CD8-positive, alpha-beta memory T cell (primary cell): Measurements from ENCODE around the gene MT4. TPM values are rescaled to one million over a fixed set of nuclear protein-coding genes. Genes with fewer than 3 reads are reported as not detected.

ENCODE experiments used
- CTCF ChIA-PET: fragments of 350-600 bp; sonication (Branson Sonifier 250); formaldehyde crosslinking; loops from one replicate; lab custom pipeline; 2021; ENCODE audit warnings: antibody characterized with exemption; lab: Charles Lee
- POLR2A ChIA-PET: fragments of 350-600 bp; sonication (Branson Sonifier 250); formaldehyde crosslinking; loops from one replicate; lab custom pipeline; 2021; ENCODE audit warnings: antibody characterized with exemption; lab: Charles Lee
- DNase-seq, 5 donors: peaks; one replicate each; pipeline versions ENCODE4 v3.0.0 to v3.0.0-alpha.2; 2020 to 2022; ENCODE audit warnings: mixed read lengths in 1 of 5
- H3K27ac ChIP-seq: one replicate; pipeline ENCODE4 v1.7.0; 2013; ENCODE audit warnings: low read depth, mild to moderate bottlenecking, low read length, moderate library complexity
- H3K27me3 ChIP-seq: 2 replicates; pipeline ENCODE4 v1.7.0; 2013; ENCODE audit warnings: low read length, mild to moderate bottlenecking; ENCODE audit not compliant: insufficient read depth, poor library complexity, severe bottlenecking
- H3K36me3 ChIP-seq: 2 replicates; pipeline ENCODE4 v1.7.0; 2013; ENCODE audit warnings: mild to moderate bottlenecking, low read length, moderate library complexity; ENCODE audit not compliant: insufficient read depth
- H3K4me1 ChIP-seq: 2 replicates; pipeline ENCODE4 v1.7.0; 2013; ENCODE audit warnings: mild to moderate bottlenecking, low read length, moderate library complexity; ENCODE audit not compliant: insufficient read depth
- H3K4me3 ChIP-seq: 2 replicates; pipeline ENCODE4 v1.7.0; 2013; ENCODE audit warnings: mild to moderate bottlenecking, low read length
- H3K9me3 ChIP-seq: 2 replicates; pipeline ENCODE4 v1.7.0; 2013; ENCODE audit warnings: mild to moderate bottlenecking, low read length
- H3K27ac Mint-ChIP-seq, 8 donors: one replicate each; pipeline ENCODE4 v1.8.0; 2020 to 2021; ENCODE audit warnings: mixed read lengths in 8 of 8, mild to moderate bottlenecking in 6 of 8, inconsistent platforms in 3 of 8, moderate library complexity in 3 of 8
- H3K27me3 Mint-ChIP-seq, 2 donors: one replicate each; pipeline ENCODE4 v1.8.0; 2020 to 2021; ENCODE audit warnings: mixed read lengths in 2 of 2, mild to moderate bottlenecking in 1 of 2, moderate library complexity in 1 of 2
- H3K36me3 Mint-ChIP-seq, 3 donors: one replicate each; pipeline ENCODE4 v1.8.0; 2020 to 2021; ENCODE audit warnings: mixed read lengths in 3 of 3, inconsistent platforms in 1 of 3, mild to moderate bottlenecking in 1 of 3
- H3K4me1 Mint-ChIP-seq, 3 donors: one replicate each; pipeline ENCODE4 v1.8.0; 2020 to 2021; ENCODE audit warnings: mixed read lengths in 3 of 3, inconsistent platforms in 1 of 3, mild to moderate bottlenecking in 1 of 3
- H3K4me3 Mint-ChIP-seq, 7 donors: one replicate each; pipeline ENCODE4 v1.8.0; 2020 to 2021; ENCODE audit warnings: mixed read lengths in 7 of 7, mild to moderate bottlenecking in 6 of 7, moderate library complexity in 4 of 7, inconsistent platforms in 2 of 7
- H3K9me3 Mint-ChIP-seq, 5 donors: one replicate each; pipeline ENCODE4 v1.8.0; 2020 to 2022; ENCODE audit warnings: mixed read lengths in 5 of 5, mild to moderate bottlenecking in 3 of 5, moderate library complexity in 2 of 5, inconsistent platforms in 1 of 5
- polyA plus RNA-seq: library from polyadenylated mRNA; unstranded; fragments of 300-500 nt; fragmentation: Illumina TruSeq; gene quantifications from one replicate; pipeline ENCODE4 v1.2.3, GENCODE V29; 2021
- total RNA-seq, 2 experiments: library from RNA; stranded (reverse); gene quantifications; one replicate each; pipeline ENCODE4 v1.2.3, GENCODE V29; 2021

Gene MT4
- total and polyA plus RNA-seq, 3 experiments from 2014 or later, result not detected

DNA sequence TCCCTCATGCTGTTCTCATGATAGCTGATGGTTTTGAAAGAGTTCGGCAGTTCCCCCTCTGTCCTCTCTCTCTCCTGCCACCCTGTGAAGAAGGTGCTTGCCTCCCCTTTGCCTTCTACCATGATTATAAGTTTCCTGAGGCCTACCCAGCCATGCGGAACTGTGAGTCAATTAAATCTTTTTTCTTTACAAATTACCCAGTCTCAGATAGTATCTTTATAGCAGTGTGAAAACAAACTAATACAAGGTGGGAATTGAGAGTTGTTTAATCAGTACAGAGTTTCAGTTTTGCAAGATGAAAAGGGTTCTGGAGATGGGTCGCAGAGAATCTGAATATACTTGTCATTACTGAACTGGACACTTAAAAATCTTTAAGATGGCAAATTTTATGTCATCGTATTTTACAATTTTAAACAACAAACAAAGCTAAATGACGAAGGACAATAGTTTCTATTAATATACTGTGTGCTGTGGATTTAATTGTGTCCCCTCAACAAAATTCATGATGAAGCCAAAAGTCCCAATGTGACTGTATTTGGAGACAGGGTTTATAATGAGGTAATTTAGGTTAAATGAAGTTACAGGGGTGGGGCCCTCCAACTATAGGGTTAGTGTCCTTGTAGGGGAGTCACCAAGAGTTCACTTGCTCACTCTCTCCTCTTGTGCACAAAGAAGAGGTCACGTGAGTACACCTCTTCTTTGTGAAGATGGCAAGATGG, 28.9 kb downstream of the MT4 start:
- Mint-ChIP-seq H3K27me3 (peaks cover 25 to 34% of the 10 kb centered on the region in 2 donors), H3K4me1 (peaks cover 7 to 15% (median 8%) of the 10 kb centered on the region in 3 donors), H3K9me3 (no peaks in the 10 kb centered on the region), H3K4me3 (no peak overlapping the region), H3K27ac (no peak overlapping the region), H3K36me3 (peaks cover 0 to 3% (median 0%) of the 10 kb centered on the region in 3 donors)
- H3K9me3 ChIP-seq, result no peaks in the 10 kb centered on the region
- ChIA-PET CTCF (no interaction called here), POLR2A (no interaction called here)
- H3K4me3 ChIP-seq, result no peak overlapping the region
- DNase-seq, result no peak
- peaks cover 3% of the 10 kb centered on the region for H3K4me1 ChIP-seq
- H3K36me3 ChIP-seq, result no peaks in the 10 kb centered on the region
- no peak overlapping the region for H3K27ac ChIP-seq
- peaks cover 19% of the 10 kb centered on the region for H3K27me3 ChIP-seq

DNA sequence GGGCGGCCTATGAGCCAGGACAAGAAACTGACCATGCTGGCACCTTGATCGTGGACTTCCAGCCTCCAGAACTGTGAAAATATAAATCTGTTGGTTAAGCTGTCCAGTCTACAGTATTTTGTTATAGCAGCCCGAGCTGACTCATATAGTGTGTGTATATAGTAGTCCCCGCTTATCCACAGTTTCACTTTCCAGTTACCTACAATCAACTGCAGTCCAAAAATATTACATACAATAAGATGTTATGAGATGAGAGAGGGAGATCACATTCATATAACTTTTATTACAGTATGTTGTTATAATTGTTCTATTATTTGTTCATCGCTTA, 29.4 kb downstream of the MT4 start:
- no peak for DNase-seq
- Histone ChIP-seq H3K4me3 (no peak overlapping the region), H3K27me3 (peaks cover 15% of the 10 kb centered on the region), H3K9me3 (no peaks in the 10 kb centered on the region), H3K36me3 (no peaks in the 10 kb centered on the region), H3K27ac (no peak overlapping the region), H3K4me1 (peaks cover 3% of the 10 kb centered on the region)
- Mint-ChIP-seq H3K4me1 (peaks cover 4 to 11% (median 6%) of the 10 kb centered on the region in 3 donors), H3K4me3 (no peak overlapping the region), H3K27me3 (peaks cover 26 to 31% of the 10 kb centered on the region in 2 donors), H3K9me3 (no peaks in the 10 kb centered on the region), H3K36me3 (peaks cover 0 to 3% (median 0%) of the 10 kb centered on the region in 3 donors), H3K27ac (no peak overlapping the region)
- POLR2A ChIA-PET, result no interaction called here
- CTCF ChIA-PET, result no interaction called here

DNA sequence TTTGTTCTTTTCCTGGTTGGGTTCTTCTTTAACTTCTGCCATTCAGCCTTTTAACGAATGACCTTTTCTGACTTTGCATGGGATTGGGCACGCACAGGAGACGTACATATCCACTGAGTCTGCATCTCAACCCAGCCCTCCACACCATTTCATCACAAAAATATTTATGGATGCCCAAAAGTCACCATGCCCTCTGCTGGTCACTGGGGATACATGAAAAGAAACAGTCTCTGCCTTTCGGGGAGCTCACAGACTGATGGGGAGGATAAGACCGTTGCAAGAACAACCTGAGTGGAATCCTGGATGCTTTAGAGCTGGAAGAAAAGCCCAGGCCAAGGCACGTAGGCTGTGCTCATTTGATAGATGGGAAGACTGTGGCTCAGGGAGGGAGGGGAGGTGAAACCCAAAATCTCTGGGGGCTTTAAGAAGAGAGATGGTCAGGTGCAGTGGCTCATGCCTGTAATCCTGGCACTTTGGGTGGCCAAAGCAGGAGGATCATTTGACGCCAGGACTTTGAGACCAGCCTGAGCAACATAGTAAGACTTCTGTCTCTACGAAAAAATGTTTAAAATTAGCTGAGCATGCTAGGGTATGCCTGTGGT, 35.6 kb downstream of the MT4 start:
- ChIA-PET POLR2A (interaction anchor here (0.6 kb wide), 1 partner anchor 86 kb away, joined by 3 read pairs; no protein-coding TSS in a partner anchor), CTCF (interaction anchor here (0.6 to 2.8 kb wide), 22 partner anchors 9 to 1132 kb away, joined by 3 to 15 read pairs (median 4); partner anchors contain the start of genes BBS2 and MT1E)
- no peaks in the 10 kb centered on the region for H3K4me1 ChIP-seq
- no peaks in the 10 kb centered on the region for H3K36me3 Mint-ChIP-seq
- H3K27me3 ChIP-seq, result no peaks in the 10 kb centered on the region
- no peaks in the 10 kb centered on the region for H3K36me3 ChIP-seq
- H3K27me3 Mint-ChIP-seq, result peaks cover 8 to 10% of the 10 kb centered on the region in 2 donors
- H3K4me3 ChIP-seq, result no peak overlapping the region
- no peaks in the 10 kb centered on the region for H3K9me3 ChIP-seq
- H3K27ac ChIP-seq, result no peak overlapping the region
- H3K9me3 Mint-ChIP-seq, result no peaks in the 10 kb centered on the region
- DNase-seq, result peak in 2 of 5 donors; percentile 31 to 60
- no peak overlapping the region for H3K27ac Mint-ChIP-seq
- H3K4me3 Mint-ChIP-seq, result no peak overlapping the region
- peaks cover 0 to 6% (median 5%) of the 10 kb centered on the region in 3 donors for H3K4me1 Mint-ChIP-seq

DNA sequence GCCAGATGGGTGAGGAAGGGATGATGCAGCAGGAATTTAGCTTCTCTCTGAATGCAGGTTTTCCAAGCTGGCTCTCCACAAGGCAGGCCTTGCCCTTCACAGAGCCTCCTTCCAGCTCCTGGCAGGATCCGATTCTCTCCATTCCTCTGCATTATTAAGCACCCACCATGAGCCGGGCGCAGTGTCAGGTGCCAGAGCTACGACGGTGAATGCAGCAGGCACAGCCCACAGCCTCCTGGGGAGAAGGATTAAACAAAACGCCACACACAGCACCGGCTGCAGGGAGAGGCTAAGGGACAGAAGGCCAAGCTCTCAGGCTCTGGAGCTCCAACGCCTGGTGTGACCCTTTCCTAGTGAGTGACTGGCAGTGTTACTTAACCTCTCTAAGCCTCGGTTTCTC, 36.5 kb downstream of the MT4 start:
- ChIA-PET CTCF (interaction anchor here (0.6 to 2.8 kb wide), 20 partner anchors 8 to 287 kb away, joined by 3 to 15 read pairs (median 4); partner anchors contain the start of gene MT1E), POLR2A (no interaction called here)
- H3K27ac ChIP-seq, result no peak overlapping the region
- Mint-ChIP-seq H3K27me3 (peaks cover 8 to 10% of the 10 kb centered on the region in 2 donors), H3K9me3 (no peaks in the 10 kb centered on the region), H3K4me1 (peaks cover 0 to 7% (median 5%) of the 10 kb centered on the region in 3 donors), H3K4me3 (no peak overlapping the region), H3K36me3 (no peaks in the 10 kb centered on the region), H3K27ac (no peak overlapping the region)
- no peak overlapping the region for H3K4me3 ChIP-seq
- H3K4me1 ChIP-seq, result no peaks in the 10 kb centered on the region
- H3K27me3 ChIP-seq, result no peaks in the 10 kb centered on the region
- DNase-seq, result no peak
- H3K9me3 ChIP-seq, result no peaks in the 10 kb centered on the region
- no peaks in the 10 kb centered on the region for H3K36me3 ChIP-seq

DNA sequence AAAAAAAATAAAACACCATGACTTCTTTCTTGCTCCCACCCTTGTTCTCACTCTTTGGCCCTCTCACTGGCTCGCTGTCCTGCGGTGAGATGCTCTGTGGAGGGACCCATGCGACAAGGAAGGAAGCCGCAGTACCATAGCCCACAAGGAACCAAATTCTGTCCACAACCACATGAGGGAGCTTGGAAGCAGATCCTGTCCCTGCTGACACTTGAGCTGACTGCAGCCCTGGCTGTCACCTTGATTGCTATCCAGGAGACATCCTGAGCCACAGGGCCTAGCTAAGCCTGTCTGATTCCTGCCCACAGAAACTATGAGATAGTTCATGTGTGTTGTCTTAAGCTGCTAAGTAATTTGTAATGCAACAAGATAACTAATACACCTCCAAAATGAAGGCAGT, 38.7 kb downstream of the MT4 start:
- Histone ChIP-seq H3K4me3 (no peak overlapping the region), H3K4me1 (peaks cover 15% of the 10 kb centered on the region), H3K9me3 (no peaks in the 10 kb centered on the region), H3K27me3 (no peaks in the 10 kb centered on the region), H3K27ac (no peak overlapping the region), H3K36me3 (no peaks in the 10 kb centered on the region)
- ChIA-PET CTCF (interaction anchor here (0.7 to 6.5 kb wide), 4 partner anchors 12 to 98 kb away, joined by 3 to 29 read pairs (median 3); no protein-coding TSS in a partner anchor), POLR2A (interaction anchor here (0.9 to 1.9 kb wide), 2 partner anchors 79 to 98 kb away, joined by 4 to 6 read pairs; no protein-coding TSS in a partner anchor)
- peaks cover 7 to 10% of the 10 kb centered on the region in 2 donors for H3K27me3 Mint-ChIP-seq
- no peak overlapping the region for H3K27ac Mint-ChIP-seq
- DNase-seq, result no peak
- peaks cover 0 to 2% (median 0%) of the 10 kb centered on the region in 3 donors for H3K36me3 Mint-ChIP-seq
- no peaks in the 10 kb centered on the region for H3K9me3 Mint-ChIP-seq
- H3K4me1 Mint-ChIP-seq, result peaks cover 19 to 27% (median 23%) of the 10 kb centered on the region in 3 donors
- peak overlapping the region in 1 of 7 donors; percentile 27 for H3K4me3 Mint-ChIP-seq

DNA sequence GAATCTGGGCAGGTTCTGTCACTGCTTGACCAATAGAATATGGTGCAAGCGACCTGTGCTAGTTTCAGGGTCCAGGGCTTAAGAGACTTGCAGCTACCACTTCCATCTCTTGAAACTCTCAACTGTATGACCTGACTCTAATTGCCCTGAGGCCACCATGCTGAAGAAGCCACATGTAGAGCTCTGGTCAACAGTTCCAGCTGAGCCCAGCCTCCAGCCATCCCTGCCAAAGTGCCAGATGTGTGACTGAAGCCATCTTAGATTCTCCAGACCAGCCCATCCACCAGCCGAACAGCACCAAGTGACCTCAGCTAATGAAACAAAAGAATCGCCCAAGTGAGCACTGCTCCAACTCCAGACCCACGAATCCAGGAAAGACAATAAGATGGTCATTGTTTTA, 40.1 kb downstream of the MT4 start:
- H3K27me3 Mint-ChIP-seq, result peaks cover 3 to 10% of the 10 kb centered on the region in 2 donors
- POLR2A ChIA-PET, result interaction anchor here (0.7 kb wide), 1 partner anchor 104 kb away, joined by 3 read pairs; no protein-coding TSS in a partner anchor

DNA sequence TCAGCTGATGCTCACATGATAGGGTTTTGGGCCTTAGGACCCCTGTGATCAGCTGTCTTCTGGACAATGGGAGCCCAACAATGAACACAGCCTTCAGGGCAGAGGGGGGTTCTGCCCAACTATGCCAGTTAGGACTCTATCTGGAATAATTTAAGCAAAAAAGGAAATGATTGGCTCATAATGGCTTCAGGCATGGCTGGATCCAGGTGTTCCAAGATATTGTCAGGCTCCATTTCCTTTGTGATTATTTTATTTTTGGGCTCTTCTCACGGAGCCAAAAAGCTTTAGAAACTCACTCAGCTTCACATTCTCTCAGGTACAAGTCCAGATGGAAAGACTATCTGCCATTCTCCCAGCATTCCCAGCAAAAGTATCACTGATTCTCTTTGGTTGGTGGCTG, 40.6 kb downstream of the MT4 start:
- peaks cover 28% of the 10 kb centered on the region for H3K4me1 ChIP-seq
- Mint-ChIP-seq H3K36me3 (peaks cover 0 to 8% (median 0%) of the 10 kb centered on the region in 3 donors), H3K4me1 (peaks cover 35 to 41% (median 36%) of the 10 kb centered on the region in 3 donors), H3K27ac (peak overlapping the region in 5 of 8 donors; percentile 29 to 98 (median 93)), H3K9me3 (no peaks in the 10 kb centered on the region), H3K27me3 (peaks cover 3 to 5% of the 10 kb centered on the region in 2 donors), H3K4me3 (peak overlapping the region in 1 of 7 donors; percentile 43)
- no peaks in the 10 kb centered on the region for H3K9me3 ChIP-seq
- ChIA-PET POLR2A (interaction anchor here (0.7 kb wide), 1 partner anchor 103 kb away, joined by 3 read pairs; no protein-coding TSS in a partner anchor), CTCF (interaction anchor here (1.1 to 6.5 kb wide), 4 partner anchors 20 to 96 kb away, joined by 4 to 29 read pairs (median 8); partner anchors contain the start of gene MT1E)
- H3K36me3 ChIP-seq, result no peaks in the 10 kb centered on the region
- H3K4me3 ChIP-seq, result no peak overlapping the region
- no peak for DNase-seq
- H3K27me3 ChIP-seq, result no peaks in the 10 kb centered on the region
- H3K27ac ChIP-seq, result no peak overlapping the region

More for the DNA sequence above, 40.1 kb downstream of the MT4 start:
- no peak overlapping the region for H3K4me3 ChIP-seq
- peak overlapping the region in 4 of 8 donors; percentile 19 to 72 (median 67) for H3K27ac Mint-ChIP-seq
- DNase-seq, result no peak
- H3K9me3 ChIP-seq, result no peaks in the 10 kb centered on the region
- H3K27me3 ChIP-seq, result no peaks in the 10 kb centered on the region
- H3K27ac ChIP-seq, result no peak overlapping the region
- H3K36me3 Mint-ChIP-seq, result peaks cover 0 to 8% (median 0%) of the 10 kb centered on the region in 3 donors
- no peaks in the 10 kb centered on the region for H3K9me3 Mint-ChIP-seq
- H3K4me1 Mint-ChIP-seq, result peaks cover 31 to 39% (median 35%) of the 10 kb centered on the region in 3 donors
- peak overlapping the region in 1 of 7 donors; percentile 24 for H3K4me3 Mint-ChIP-seq
- H3K4me1 ChIP-seq, result peaks cover 23% of the 10 kb centered on the region
- no peaks in the 10 kb centered on the region for H3K36me3 ChIP-seq
- CTCF ChIA-PET, result interaction anchor here (1.1 to 6.5 kb wide), 4 partner anchors 20 to 97 kb away, joined by 4 to 29 read pairs (median 8); partner anchors contain the start of gene MT1E
